Keratinocyte (primary cell): ENCODE results near the gene RAB14. TPM values are rescaled to one million over a fixed set of nuclear protein-coding genes. Genes with fewer than 3 reads are reported as not detected.

Experiments
- DNase-seq: peaks from one replicate; pipeline ENCODE4 v3.0.0-alpha.2; 2011; ENCODE audit warnings: low read depth, missing footprints, low spot score
- FAIRE-seq: peaks from 2 replicates; lab custom pipeline; 2011; peaks lifted over from hg19 to GRCh38; lab: Jason Lieb, UNC
- H2AFZ ChIP-seq: 2 replicates; pipeline ENCODE4 v1.6.0; 2012; ENCODE audit warnings: low read length, control low read depth, inconsistent platforms; ENCODE audit not compliant: control insufficient read depth
- H3K27ac ChIP-seq: 2 replicates; pipeline ENCODE4 v1.5.1; 2011; ENCODE audit warnings: low read length; ENCODE audit not compliant: control insufficient read depth, insufficient read depth
- H3K27me3 ChIP-seq: 3 replicates; pipeline ENCODE4 v1.6.0; 2011; ENCODE audit warnings: low read length; ENCODE audit not compliant: control insufficient read depth, insufficient read depth; ENCODE audit errors: extremely low read depth
- H3K36me3 ChIP-seq, 2 experiments: 2 replicates in 1 of 2; 3 replicates in 1 of 2; pipeline ENCODE4 v1.5.1; 2011; ENCODE audit warnings: low read length in 2 of 2, mild to moderate bottlenecking in 1 of 2; ENCODE audit not compliant: control insufficient read depth in 2 of 2, insufficient read depth in 2 of 2; ENCODE audit errors: extremely low read depth in 1 of 2
- H3K4me1 ChIP-seq: 3 replicates; pipeline ENCODE4 v1.5.1; 2011; ENCODE audit warnings: low read length; ENCODE audit not compliant: control insufficient read depth, insufficient read depth; ENCODE audit errors: extremely low read depth
- H3K4me2 ChIP-seq: 3 replicates; pipeline ENCODE4 v1.6.0; 2011; ENCODE audit warnings: low read depth, low read length; ENCODE audit not compliant: control insufficient read depth, insufficient read depth; ENCODE audit errors: extremely low read depth
- H3K4me3 ChIP-seq, 3 experiments: fragments of 200-600 bp in 1 of 3; sonication (generic) in 1 of 3; 2 replicates in 2 of 3; 3 replicates in 1 of 3; pipeline ENCODE4 v1.5.1; 2011 to 2016; ENCODE audit warnings: low read length in 3 of 3, mild to moderate bottlenecking in 3 of 3, control low read depth in 2 of 3, inconsistent platforms in 1 of 3, low read depth in 1 of 3, mixed read lengths in 1 of 3, mixed run types in 1 of 3, moderate library complexity in 1 of 3; ENCODE audit not compliant: control insufficient read depth in 2 of 3, insufficient read depth in 2 of 3; ENCODE audit errors: extremely low read depth in 1 of 3
- H3K79me2 ChIP-seq: 2 replicates; pipeline ENCODE4 v1.6.0; 2012; ENCODE audit warnings: low read length; ENCODE audit not compliant: control insufficient read depth, insufficient read depth
- H3K9ac ChIP-seq: 3 replicates; pipeline ENCODE4 v1.6.0; 2011; ENCODE audit warnings: low read length; ENCODE audit not compliant: control insufficient read depth, insufficient read depth; ENCODE audit errors: extremely low read depth
- H3K9me1 ChIP-seq: 3 replicates; pipeline ENCODE4 v1.6.0; 2011; ENCODE audit warnings: low read length; ENCODE audit not compliant: control insufficient read depth, insufficient read depth; ENCODE audit errors: extremely low read depth
- H3K9me3 ChIP-seq: 2 replicates; pipeline ENCODE4 v1.5.1; 2012; ENCODE audit warnings: low read depth, low read length; ENCODE audit not compliant: control insufficient read depth
- H4K20me1 ChIP-seq: 3 replicates; pipeline ENCODE4 v1.6.0; 2011; ENCODE audit warnings: low read length; ENCODE audit not compliant: control insufficient read depth, insufficient read depth; ENCODE audit errors: extremely low read depth
- EZH2 ChIP-seq: IDR thresholded peaks from one replicate; pipeline ENCODE4 v1.6.1; 2012; ENCODE audit warnings: inconsistent platforms, mild to moderate bottlenecking, low read length, moderate library complexity
- dilution Hi-C: fragments of 300-500 bp; cut with MboI; formaldehyde crosslinking; loops from one replicate; pipeline ENCODE4 v1.7.0; 2020; ENCODE audit warnings: low sequenced_read_pairs; ENCODE audit not compliant: extremely low pct_ligation_motif_present
- polyA plus RNA-seq, 5 experiments: library from polyadenylated mRNA; depleted of rRNA in 3 of 5; stranded (reverse) in 3 of 5; stranded (forward) in 1 of 5; unstranded in 1 of 5; fragments of >200 nt; gene quantifications; 1 replicate in 1 of 5; 2 replicates in 3 of 5; 3 replicates in 1 of 5; pipeline versions ENCODE4 v1.2.1 to v1.2.3, GENCODE V29; 2011 to 2012; ENCODE audit warnings: missing spikeins in 2 of 5, low read depth in 1 of 5, low replicate concordance in 1 of 5
- TF ChIP-seq, protein P1 (sequence below), 3 experiments: IDR thresholded peaks in 1 of 3; conservative IDR thresholded peaks in 1 of 3; optimal IDR thresholded peaks in 1 of 3; 2 replicates in 2 of 3; 3 replicates in 1 of 3; pipeline versions ENCODE3 to v1.5.1; 2011; ENCODE audit warnings: low read length in 3 of 3, mild to moderate bottlenecking in 3 of 3, moderate library complexity in 2 of 3, control low read depth in 1 of 3, inconsistent platforms in 1 of 3; ENCODE audit not compliant: insufficient read depth in 2 of 3; ENCODE audit errors: extremely low read depth in 1 of 3

The RAB14 gene
- polyA plus RNA-seq, 1 donor (not counting 4 experiments of a cell fraction or from before 2014, with no cell fraction given): 42.8 TPM

DNA sequence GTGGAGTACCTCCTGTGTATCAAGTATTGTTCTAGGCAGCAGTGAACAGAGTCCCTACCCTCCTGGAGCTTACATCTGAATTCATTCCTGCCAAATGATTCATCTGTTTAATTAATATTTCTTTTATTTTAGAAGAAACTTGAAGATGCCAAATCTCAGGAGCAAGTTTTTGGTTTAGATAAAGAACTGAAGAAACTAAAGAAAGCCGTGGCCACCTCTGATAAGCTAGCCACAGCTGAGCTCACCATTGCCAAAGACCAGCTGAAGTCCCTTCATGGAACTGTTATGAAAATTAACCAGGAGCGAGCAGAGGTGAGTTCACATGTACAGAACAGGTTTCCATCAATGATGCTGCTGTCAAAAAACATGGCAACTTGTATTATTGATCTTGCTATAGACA lies 57.9 kb downstream of the RAB14 start:
- Histone ChIP-seq H3K4me2 (no peak overlapping the region), H3K9me3 (no peaks in the 10 kb centered on the region), H3K9ac (no peak overlapping the region), H3K79me2 (no peaks in the 10 kb centered on the region), H3K4me1 (peaks cover 20% of the 10 kb centered on the region), H3K9me1 (no peaks in the 10 kb centered on the region), H3K4me3 (no peak overlapping the region), H3K27me3 (no peaks in the 10 kb centered on the region), H3K36me3 (peaks cover 4 to 35% of the 10 kb centered on the region in 2 experiments), H3K27ac (no peak overlapping the region), H4K20me1 (no peaks in the 10 kb centered on the region), H2AFZ (no peak overlapping the region)
- no peak for DNase-seq
- no peak for TF ChIP-seq EZH2
- TF ChIP-seq, protein P1, sequence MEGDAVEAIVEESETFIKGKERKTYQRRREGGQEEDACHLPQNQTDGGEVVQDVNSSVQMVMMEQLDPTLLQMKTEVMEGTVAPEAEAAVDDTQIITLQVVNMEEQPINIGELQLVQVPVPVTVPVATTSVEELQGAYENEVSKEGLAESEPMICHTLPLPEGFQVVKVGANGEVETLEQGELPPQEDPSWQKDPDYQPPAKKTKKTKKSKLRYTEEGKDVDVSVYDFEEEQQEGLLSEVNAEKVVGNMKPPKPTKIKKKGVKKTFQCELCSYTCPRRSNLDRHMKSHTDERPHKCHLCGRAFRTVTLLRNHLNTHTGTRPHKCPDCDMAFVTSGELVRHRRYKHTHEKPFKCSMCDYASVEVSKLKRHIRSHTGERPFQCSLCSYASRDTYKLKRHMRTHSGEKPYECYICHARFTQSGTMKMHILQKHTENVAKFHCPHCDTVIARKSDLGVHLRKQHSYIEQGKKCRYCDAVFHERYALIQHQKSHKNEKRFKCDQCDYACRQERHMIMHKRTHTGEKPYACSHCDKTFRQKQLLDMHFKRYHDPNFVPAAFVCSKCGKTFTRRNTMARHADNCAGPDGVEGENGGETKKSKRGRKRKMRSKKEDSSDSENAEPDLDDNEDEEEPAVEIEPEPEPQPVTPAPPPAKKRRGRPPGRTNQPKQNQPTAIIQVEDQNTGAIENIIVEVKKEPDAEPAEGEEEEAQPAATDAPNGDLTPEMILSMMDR (optimal IDR thresholded peaks at IDR 0.05 in 1 of 3, IDR thresholded peaks at IDR 0.05 in 1 of 3, conservative IDR thresholded peaks at IDR 0.05 in 1 of 3; ENCODE audit: extremely low read depth in 1 of 3, insufficient read depth in 2 of 3, low read length in 3 of 3): no peak
- dilution Hi-C loops: no loop called here
- FAIRE-seq: no peak

DNA sequence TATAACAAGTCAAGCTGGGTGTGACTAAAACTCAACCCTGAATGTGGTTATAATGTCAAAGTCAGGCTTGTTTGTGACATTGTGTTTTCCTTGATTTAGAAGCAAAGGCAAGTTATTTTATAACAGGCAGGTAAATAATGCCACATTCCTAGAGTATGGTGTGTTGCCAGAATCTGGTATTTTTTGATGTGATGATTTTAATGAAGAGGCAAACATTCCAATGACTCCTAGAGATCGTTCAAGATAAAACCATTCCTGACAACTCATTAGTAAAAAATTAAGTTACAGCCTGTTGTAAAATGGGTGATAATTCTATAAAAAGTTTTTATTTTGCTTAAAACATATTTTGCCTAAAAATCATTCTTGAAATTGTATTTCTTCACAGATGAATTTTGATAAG lies 60.0 kb downstream of the RAB14 start:
- H3K4me3 ChIP-seq: no peak overlapping the region
- no peak for TF ChIP-seq EZH2
- TF ChIP-seq, protein P1 (optimal IDR thresholded peaks at IDR 0.05 in 1 of 3, IDR thresholded peaks at IDR 0.05 in 1 of 3, conservative IDR thresholded peaks at IDR 0.05 in 1 of 3; ENCODE audit: extremely low read depth in 1 of 3, insufficient read depth in 2 of 3, low read length in 3 of 3): no peak
- DNase-seq (no peak), FAIRE-seq (no peak)
- no peaks in the 10 kb centered on the region for H3K9me1 ChIP-seq
- H3K4me1 ChIP-seq: peaks cover 32% of the 10 kb centered on the region
- no peaks in the 10 kb centered on the region for H3K9me3 ChIP-seq
- H2AFZ ChIP-seq: no peak overlapping the region
- H3K27me3 ChIP-seq: no peaks in the 10 kb centered on the region
- H3K79me2 ChIP-seq: no peaks in the 10 kb centered on the region
- H3K36me3 ChIP-seq: peaks cover 4 to 30% of the 10 kb centered on the region in 2 experiments
- H3K9ac ChIP-seq: no peak overlapping the region
- no peak overlapping the region for H3K4me2 ChIP-seq
- no peaks in the 10 kb centered on the region for H4K20me1 ChIP-seq
- no peak overlapping the region for H3K27ac ChIP-seq
- dilution Hi-C loops: no loop called here
